Activated naive CD8-positive, alpha-beta T cell treated with anti-CD3 and anti-CD28 coated beads, Interleukin-2, amount 50 U/mL, for 16 hours (primary cell): Measurements from ENCODE around the gene INSR.

Experiments
- DNase-seq: peaks from one replicate; pipeline ENCODE4 v3.0.0-alpha.2; 2020; ENCODE audit warnings: low read depth, low spot score

Gene INSR

DNA sequence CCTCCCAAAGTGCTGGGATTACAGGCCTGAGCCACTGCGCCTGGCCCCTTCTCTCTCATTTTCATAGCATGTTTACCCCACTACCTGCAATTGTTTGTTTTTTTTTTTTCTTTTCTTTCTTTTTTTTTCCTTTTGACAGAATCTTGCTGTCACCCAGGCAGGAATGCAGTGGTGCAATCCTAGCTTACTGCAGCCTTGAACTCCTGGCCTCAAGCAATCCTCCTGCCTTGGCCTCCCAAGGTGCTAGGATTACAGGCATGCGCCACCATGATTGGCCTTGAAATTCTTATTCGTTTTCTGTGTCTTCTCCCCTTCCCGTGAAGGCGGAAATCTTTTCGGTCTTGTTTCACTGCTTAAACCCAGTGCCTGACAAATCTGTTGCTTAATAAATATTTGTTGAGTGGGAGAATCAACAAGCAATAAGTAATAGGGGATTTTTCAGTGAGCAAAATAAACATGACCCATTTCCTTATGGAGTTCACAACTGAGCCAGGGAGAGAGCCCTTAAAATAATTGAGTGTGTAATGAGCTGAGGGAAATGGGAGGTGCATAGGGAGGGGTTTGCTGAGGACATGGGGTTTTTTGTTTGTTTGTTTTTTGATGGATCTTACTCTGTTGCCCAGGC is 1.8 kb upstream of the INSR start:
- DNase-seq: no peak

DNA sequence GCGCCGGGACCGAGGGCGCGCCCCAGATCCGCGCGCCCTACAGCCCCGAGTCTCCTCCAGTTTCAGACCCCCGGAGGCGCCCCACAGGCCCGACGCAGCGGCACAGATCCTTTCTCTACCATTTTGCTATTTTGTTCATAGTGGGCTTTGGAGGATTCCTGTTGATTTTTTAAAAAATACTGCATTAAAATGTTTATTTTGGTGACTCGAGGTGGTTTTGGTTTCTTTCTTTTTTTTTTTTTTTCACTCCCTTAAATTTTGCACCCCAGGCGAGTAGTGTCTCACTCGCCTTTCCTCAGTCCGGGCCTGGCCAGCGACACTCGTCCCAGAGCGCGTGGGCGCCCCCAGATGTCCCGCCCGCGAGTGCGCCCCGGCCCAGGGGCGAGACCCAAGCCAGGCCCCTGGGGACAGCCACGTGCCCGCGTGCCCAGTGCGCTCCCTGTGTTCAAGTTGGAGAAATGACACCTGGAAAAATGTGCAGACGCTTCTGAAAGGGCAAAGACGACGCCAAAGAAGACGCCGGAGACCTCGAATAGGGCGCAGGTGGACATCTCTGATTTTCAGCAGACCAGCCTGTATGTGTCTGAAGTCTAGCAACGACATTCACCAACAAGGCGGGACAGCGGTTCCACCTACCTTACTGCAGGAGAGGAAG is 471 bp upstream of the INSR start:
- no peak for DNase-seq

GRCh38 chr19:7292950-7293761 is 1.1 kb downstream of the INSR start:
- DNase-seq: no peak

GRCh38 chr19:7292352-7292949 is 1.8 kb downstream of the INSR start:
- DNase-seq: no peak

GRCh38 chr19:7288977-7289376 is 5.2 kb downstream of the INSR start:
- DNase-seq: no peak

DNA sequence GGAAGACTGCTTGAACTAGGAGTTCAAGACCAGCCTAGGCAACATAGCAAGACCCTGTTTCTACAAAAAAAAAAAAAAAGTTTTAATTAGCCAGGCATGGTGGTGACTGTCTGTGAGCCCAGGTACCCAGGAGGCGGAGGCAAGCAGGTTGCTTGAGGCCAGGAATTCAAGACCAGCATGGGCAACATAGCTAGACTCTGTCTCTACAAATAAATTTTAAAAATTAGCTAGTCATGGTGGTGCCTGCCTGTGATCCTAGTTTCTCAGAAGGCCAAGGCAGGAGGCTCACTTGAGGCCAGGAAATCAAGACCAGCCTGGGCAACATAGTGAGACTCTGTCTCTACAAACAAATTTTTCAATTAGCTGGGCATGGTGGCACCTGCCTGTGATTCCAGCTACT is 6.1 kb downstream of the INSR start:
- DNase-seq: no peak

DNA sequence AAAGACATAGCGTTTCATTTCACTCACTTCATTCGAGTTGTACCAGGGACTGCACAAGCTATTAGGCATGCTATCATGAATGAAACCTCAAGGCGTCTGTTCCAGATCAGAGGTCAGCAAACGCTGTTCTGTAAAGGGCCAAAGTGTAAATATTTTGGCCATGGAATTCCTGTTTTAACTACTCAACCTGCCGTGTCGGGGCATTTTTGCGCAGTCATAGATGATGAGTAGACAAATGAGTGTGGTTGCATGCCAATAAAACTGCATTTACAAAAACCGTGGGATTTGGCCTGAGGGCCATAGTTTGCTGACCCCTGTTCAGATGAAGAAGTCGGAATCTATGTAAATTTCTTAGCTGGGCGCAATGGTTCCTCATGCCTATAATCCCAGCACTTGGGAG is 6.5 kb downstream of the INSR start:
- no peak for DNase-seq

DNA sequence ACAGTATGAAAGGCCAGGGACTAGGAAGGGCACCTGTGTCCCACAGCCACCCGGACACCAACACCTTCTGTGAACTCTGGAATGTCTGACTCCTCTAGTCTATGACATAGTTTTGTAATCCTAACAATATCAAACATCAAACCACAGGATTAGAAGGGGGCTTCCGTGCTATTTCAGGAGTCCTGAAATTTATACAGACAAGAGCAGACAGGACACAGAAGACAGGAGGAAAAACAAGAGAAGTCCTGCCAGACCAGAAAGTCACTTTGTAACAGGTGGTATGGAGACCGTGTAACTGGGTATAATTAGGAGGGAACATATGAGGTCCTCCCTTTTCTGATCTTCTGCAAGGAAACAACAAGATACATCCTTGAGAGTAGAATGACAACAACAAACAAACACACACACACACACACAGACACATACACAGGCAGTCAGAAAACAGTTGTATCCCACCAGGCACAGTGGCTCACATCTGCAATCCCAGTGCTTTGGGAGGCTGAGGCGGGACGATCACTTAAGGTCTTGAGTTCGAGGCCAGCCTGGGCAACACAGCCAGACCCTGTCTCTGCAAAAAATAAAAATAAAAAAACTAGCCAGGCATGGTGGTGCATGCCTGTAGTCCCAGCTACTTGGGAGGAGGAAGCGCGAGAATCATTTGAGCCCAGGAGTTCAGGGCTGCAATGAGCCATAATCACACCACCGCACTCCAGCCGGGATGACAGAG is 13.1 kb downstream of the INSR start:
- DNase-seq: no peak

DNA sequence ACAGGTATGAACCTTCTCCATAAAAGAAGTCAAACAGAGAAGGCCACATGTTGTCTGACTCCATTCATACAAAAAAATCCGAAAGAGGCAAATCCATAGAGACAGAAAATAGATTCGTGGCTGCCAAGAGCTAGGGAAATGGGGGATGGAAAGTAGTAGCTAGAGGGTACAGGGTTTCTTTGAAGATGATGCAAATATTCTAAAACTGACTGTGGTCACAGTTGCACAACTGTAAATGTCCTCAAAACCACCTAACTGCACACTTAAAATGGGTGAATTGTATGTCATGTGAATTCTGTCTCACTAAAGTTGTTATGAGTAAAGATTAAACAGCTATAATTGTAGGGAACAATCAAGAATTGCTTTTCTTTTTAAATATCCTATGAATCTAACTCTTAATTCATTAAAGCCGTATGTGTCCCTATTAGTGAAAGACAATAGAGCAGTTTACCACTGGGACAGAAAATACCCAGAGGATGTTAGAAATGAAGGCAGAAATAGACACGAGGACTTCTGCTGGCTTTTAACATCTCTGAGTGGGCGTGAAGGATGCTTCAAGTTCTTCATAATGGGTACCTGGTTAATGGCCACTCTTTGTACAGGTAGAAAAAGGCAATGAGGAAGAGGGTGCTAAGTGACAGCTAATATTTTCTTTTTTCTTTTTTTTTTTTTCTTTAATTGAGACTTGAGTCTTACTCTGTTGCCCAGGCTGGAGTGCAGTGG is 21.2 kb downstream of the INSR start:
- no peak for DNase-seq

DNA sequence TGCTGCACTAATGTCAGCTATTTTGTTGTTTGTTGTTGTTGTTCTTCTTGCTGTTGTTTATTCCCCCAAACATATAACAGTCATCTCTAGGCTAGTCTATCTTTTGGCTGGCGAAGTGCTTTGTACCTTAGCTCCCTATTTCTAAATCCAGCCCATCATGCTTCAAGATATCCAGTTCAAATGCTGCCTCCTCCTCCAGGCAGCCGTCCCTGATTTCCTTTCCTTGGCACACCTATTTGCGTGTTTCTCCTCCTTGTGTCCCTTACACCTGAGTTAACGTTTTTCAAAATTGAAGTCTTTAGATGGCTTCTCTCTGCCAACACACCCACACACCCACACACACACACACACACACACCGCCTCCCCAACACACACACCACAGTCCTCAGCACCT is 25.5 kb downstream of the INSR start:
- DNase-seq: no peak

- DNase-seq: no peak
Measured at GRCh38 chr19:7267792-7268704, 26.2 kb downstream of the INSR start.

GRCh38 chr19:7266832-7267231 is 27.4 kb downstream of the INSR start:
- DNase-seq: no peak

- no peak for DNase-seq
Measured at GRCh38 chr19:7265963-7266362, 28.3 kb downstream of the INSR start.

GRCh38 chr19:7264858-7265257 is 29.4 kb downstream of the INSR start:
- no peak for DNase-seq

DNA sequence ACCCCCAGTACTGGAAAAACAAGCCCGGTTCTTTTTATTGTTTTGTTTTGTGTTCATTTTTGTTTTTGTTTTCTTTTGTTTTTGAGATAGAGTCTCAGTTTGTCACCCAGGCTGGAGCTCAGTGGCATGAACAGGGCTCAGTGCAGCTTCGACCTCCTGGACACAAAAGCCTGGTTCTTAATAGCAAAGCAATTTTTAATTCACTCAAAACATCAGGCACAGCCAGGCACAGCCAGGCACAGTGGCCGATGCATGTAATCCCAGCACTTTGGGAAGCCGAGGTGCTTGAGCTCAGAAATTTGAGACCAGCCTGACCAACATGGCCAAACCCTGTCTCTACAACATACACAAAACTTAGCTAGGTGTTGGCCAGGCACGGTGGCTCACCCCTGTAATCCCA is 30.7 kb downstream of the INSR start:
- no peak for DNase-seq

DNA sequence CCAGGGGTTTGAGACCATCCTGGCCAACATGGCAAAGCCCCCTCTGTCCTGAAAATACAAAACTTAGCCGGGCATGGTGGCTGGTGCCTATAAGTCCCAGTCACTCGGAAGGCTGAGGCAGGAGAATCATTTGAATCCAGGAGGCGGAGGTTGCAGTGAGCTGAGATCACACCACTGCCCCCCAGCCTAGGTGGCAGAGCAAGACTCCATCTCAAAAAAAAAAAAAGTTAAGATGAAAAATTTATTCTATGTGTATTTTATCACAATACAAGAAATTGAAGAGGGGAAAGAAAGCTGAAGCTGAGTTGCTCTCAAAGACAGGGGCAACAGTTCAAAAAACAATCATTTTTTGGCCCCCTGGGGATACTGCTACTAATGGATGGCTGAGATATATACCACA is 31.1 kb downstream of the INSR start:
- no peak for DNase-seq

- no peak for DNase-seq
Measured at GRCh38 chr19:7262470-7262869, 31.7 kb downstream of the INSR start.

GRCh38 chr19:7260161-7260560 is 34.1 kb downstream of the INSR start:
- DNase-seq: no peak

DNA sequence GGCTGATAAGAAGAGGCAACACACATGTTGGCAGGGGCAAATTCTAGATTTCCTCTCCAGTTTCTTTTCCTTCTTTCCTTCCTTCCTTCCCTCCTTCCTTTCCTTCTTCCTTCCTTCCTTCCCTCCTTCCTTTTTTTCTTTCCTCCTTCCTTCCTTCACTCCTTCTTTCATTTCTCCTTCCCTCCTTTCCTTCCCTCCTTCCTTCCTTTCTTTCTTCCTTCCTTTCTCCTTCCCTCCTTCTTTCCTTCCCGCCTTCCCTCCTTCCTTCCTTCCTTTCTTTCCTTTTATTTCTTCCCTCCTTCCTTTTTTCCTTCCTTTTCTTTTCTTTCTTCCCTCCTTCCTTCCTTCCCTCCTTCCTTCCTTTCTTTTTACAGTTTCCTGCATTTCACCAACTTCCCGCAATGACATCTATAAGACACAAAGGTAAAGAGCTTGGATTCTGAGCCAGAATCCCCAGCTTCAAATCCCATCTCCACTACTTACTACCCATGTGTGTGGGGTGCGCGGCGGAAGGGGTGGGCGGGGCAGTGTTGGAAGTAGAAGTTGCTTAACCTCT is 35.3 kb downstream of the INSR start:
- no peak for DNase-seq
